MCF 10A (cell line): ENCODE data around the gene EIF6. TPM values are rescaled to one million over a fixed set of nuclear protein-coding genes. Genes with fewer than 3 reads are reported as not detected.

Experiments used
- BruUV-seq: library from RNA; stranded (reverse); fragments of 400-500 nt; replicated peaks from 2 replicates; lab custom pipeline; 2021; lab: Mats Ljungman, UMichigan
- CTCF ChIA-PET: fragments of 300-600 bp; sonication (Branson Sonifier 250); formaldehyde crosslinking; extraction: SDS; loops from one replicate; lab custom pipeline; 2021; ENCODE audit warnings: antibody characterized with exemption, inconsistent platforms; lab: Yijun Ruan, JAX
- POLR2A ChIA-PET: fragments of 300-600, 350-650 bp; sonication (Branson Sonifier 250); formaldehyde crosslinking; extraction: SDS; loops from one replicate; lab custom pipeline; 2020; ENCODE audit warnings: antibody characterized with exemption, inconsistent platforms; lab: Yijun Ruan, JAX
- DNase-seq: peaks from one replicate; pipeline ENCODE4 v3.0.0-alpha.2; 2018; ENCODE audit not compliant: unreplicated experiment
- H3K27ac Mint-ChIP-seq: one replicate; pipeline ENCODE4 v1.8.0; 2022; ENCODE audit warnings: mild to moderate bottlenecking, low read depth, mixed read lengths; ENCODE audit not compliant: unreplicated experiment
- H3K27me3 Mint-ChIP-seq: one replicate; pipeline ENCODE4 v1.8.0; 2022; ENCODE audit warnings: mixed read lengths; ENCODE audit not compliant: insufficient read depth, unreplicated experiment
- H3K36me3 Mint-ChIP-seq: one replicate; pipeline ENCODE4 v1.8.0; 2022; ENCODE audit warnings: mild to moderate bottlenecking, moderate library complexity, mixed read lengths; ENCODE audit not compliant: insufficient read depth, unreplicated experiment
- H3K4me1 Mint-ChIP-seq: one replicate; pipeline ENCODE4 v1.8.0; 2022; ENCODE audit warnings: mixed read lengths; ENCODE audit not compliant: insufficient read depth, unreplicated experiment
- H3K4me3 Mint-ChIP-seq: one replicate; pipeline ENCODE4 v1.8.0; 2022; ENCODE audit warnings: mild to moderate bottlenecking, moderate library complexity, mixed read lengths; ENCODE audit not compliant: unreplicated experiment
- H3K9me3 Mint-ChIP-seq: one replicate; pipeline ENCODE4 v1.8.0; 2022; ENCODE audit warnings: mixed read lengths; ENCODE audit not compliant: unreplicated experiment
- intact Hi-C: fragments of 100-400 bp; cut with micrococcal nuclease; formaldehyde crosslinking; loops from 2 replicates; pipeline ENCODE4 v1.14.1; 2022
- total RNA-seq: library from RNA; stranded (reverse); gene quantifications from 2 replicates; pipeline ENCODE4 v1.2.3, GENCODE V29; 2022
- TF ChIP-seq, protein P1 (sequence below): fragments of 200-600 bp; IDR thresholded peaks from one replicate; pipeline ENCODE4 v1.8.0; 2022; ENCODE audit warnings: antibody characterized with exemption, mild to moderate bottlenecking; ENCODE audit not compliant: unreplicated experiment

Gene EIF6
- total RNA-seq, 1 experiment from 2014 or later = 322 TPM

DNA sequence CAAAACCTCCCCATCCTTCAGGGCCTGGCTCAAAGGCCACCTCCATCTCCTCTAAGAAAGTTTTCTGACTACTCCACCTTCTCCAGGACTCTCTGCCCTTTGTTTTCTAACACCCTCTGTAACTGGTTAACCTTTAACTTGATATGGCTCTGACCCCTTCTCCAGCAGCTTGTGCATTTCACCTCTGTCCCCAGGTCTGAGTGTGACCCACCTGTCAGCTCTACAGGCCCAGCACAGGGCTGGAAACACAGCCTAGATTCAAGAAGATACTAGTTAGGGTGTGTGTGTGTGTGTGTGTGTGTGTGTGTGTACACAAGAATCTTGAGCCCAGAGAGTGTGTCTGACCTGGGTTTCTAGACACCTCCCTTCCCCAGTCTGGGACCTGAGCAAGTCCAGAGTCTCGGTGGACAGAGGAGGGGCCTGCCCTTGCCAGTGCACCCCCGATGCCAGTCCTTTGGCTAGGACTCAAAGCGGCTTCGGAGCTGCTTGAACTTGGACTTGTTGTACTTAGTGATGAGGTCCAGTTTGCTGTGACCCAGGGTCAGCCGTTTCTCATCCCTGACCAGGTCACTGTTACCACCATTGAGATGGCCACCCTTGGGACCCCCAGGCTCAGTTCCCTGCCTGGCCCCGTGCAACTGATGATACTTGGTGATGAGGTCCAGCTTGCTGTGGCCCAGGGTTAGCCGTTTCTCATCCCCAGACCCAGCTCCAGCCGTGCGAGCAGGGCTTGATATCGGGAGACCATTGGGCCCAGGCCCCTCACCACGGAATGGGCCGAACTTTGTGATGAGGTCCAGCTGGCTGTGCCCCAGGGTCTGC is 1.7 kb upstream of the EIF6 start:
- ChIA-PET CTCF (interaction anchor here (0.5 to 1.6 kb wide), 6 partner anchors 16 to 161 kb away, joined by 3 to 4 read pairs (median 4); partner anchors contain the start of gene GDF5), POLR2A (interaction anchor here (0.5 to 2.2 kb wide), 7 partner anchors 10 to 170 kb away, joined by 3 to 6 read pairs (median 4); partner anchors contain the start of gene CEP250)
- TF ChIP-seq, protein P1, sequence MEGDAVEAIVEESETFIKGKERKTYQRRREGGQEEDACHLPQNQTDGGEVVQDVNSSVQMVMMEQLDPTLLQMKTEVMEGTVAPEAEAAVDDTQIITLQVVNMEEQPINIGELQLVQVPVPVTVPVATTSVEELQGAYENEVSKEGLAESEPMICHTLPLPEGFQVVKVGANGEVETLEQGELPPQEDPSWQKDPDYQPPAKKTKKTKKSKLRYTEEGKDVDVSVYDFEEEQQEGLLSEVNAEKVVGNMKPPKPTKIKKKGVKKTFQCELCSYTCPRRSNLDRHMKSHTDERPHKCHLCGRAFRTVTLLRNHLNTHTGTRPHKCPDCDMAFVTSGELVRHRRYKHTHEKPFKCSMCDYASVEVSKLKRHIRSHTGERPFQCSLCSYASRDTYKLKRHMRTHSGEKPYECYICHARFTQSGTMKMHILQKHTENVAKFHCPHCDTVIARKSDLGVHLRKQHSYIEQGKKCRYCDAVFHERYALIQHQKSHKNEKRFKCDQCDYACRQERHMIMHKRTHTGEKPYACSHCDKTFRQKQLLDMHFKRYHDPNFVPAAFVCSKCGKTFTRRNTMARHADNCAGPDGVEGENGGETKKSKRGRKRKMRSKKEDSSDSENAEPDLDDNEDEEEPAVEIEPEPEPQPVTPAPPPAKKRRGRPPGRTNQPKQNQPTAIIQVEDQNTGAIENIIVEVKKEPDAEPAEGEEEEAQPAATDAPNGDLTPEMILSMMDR = no peak
- H3K4me3 Mint-ChIP-seq = peak overlapping the region; percentile 89
- no peaks in the 10 kb centered on the region for H3K27me3 Mint-ChIP-seq
- H3K4me1 Mint-ChIP-seq = peaks cover 14% of the 10 kb centered on the region
- BruUV-seq = no TSS peak
- H3K27ac Mint-ChIP-seq = peak overlapping the region; percentile 81
- intact Hi-C loops = no loop called here
- no peaks in the 10 kb centered on the region for H3K9me3 Mint-ChIP-seq
- DNase-seq = no peak
- H3K36me3 Mint-ChIP-seq = peaks cover 20% of the 10 kb centered on the region

DNA sequence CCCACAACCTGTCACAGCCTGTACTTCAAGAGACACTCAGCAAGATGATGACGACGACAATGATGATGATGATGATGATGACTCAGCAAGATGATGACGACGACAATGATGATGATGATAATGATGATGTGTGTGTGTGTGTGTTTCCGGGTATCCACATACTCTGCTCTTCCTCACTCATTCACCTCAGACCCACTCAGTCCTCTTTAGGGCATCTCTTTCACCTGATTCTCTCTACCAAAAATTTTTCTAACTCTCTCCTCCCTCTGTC is 1.2 kb upstream of the EIF6 start:
- Mint-ChIP-seq H3K4me1 (peaks cover 14% of the 10 kb centered on the region), H3K4me3 (peak overlapping the region; percentile 89), H3K27ac (peak overlapping the region; percentile 81), H3K36me3 (peaks cover 25% of the 10 kb centered on the region), H3K9me3 (no peaks in the 10 kb centered on the region), H3K27me3 (no peaks in the 10 kb centered on the region)
- POLR2A ChIA-PET = interaction anchor here (0.7 to 1.0 kb wide), 2 partner anchors 58 to 171 kb away, joined by 3 read pairs; no protein-coding TSS in a partner anchor
- TF ChIP-seq, protein P1 = no peak
- intact Hi-C loops = no loop called here
- DNase-seq = no peak
- no TSS peak for BruUV-seq
- CTCF ChIA-PET = interaction anchor here (1.6 kb wide), 1 partner anchor 18 kb away, joined by 4 read pairs; no protein-coding TSS in a partner anchor

- intact Hi-C loops = no loop called here
- H3K27me3 Mint-ChIP-seq = no peaks in the 10 kb centered on the region
- H3K36me3 Mint-ChIP-seq = peaks cover 30% of the 10 kb centered on the region
- H3K4me1 Mint-ChIP-seq = peaks cover 17% of the 10 kb centered on the region
- H3K27ac Mint-ChIP-seq = peak overlapping the region; percentile 90
- H3K9me3 Mint-ChIP-seq = no peaks in the 10 kb centered on the region
- TF ChIP-seq, protein P1 = no peak
- ChIA-PET POLR2A (interaction anchor here (0.9 to 3.7 kb wide), 20 partner anchors 8 to 669 kb away, joined by 3 to 121 read pairs (median 6); partner anchors contain the start of genes CEP250, CPNE1, EDEM2 and RBM12), CTCF (interaction anchor here (0.5 to 3.6 kb wide), 7 partner anchors 19 to 161 kb away, joined by 3 to 55 read pairs (median 3); no protein-coding TSS in a partner anchor)
- peak overlapping the region; percentile 89 for H3K4me3 Mint-ChIP-seq
- no peak for DNase-seq
- BruUV-seq = TSS peak; percentile 58
Observed at GRCh38 chr20:35284992-35285805, 627 bp upstream of the EIF6 start.
